Uterus (tissue), 4 donors: ENCODE results near the gene BANF2. TPM values are rescaled to one million over a fixed set of nuclear protein-coding genes. Genes with fewer than 3 reads are reported as not detected.

Experiments
- DNase-seq, 2 donors: peaks; one replicate each; pipeline ENCODE4 v3.0.0-alpha.2; 2019 to 2020
- H3K27ac ChIP-seq, 2 donors: fragments of 200-600 bp; sonication (generic); 1 replicate in 1 of 2; 2 replicates in 1 of 2; pipeline ENCODE4 v1.5.1; 2016 to 2018
- H3K27me3 ChIP-seq, 2 donors: fragments of 200-600 bp; sonication (generic); one replicate each; pipeline ENCODE4 v1.5.1; 2018 to 2019; ENCODE audit warnings: control low read depth in 1 of 2
- H3K36me3 ChIP-seq, 2 donors: fragments of 200-600 bp; sonication (generic); one replicate each; pipeline ENCODE4 v1.5.1; 2019; ENCODE audit warnings: control low read depth in 1 of 2
- H3K4me1 ChIP-seq, 2 donors: fragments of 200-600 bp; sonication (generic); one replicate each; pipeline ENCODE4 v1.5.1; 2018 to 2019; ENCODE audit warnings: control low read depth in 1 of 2
- H3K4me3 ChIP-seq, 2 donors: fragments of 200-600 bp; sonication (generic); 1 replicate in 1 of 2; 2 replicates in 1 of 2; pipeline ENCODE4 v1.5.1; 2018 to 2019; ENCODE audit warnings: mild to moderate bottlenecking in 1 of 2
- H3K9me3 ChIP-seq, 2 donors: fragments of 200-600 bp; sonication (generic); one replicate each; pipeline ENCODE4 v1.5.1; 2019; ENCODE audit warnings: control low read depth in 1 of 2
- POLR2A ChIP-seq, 2 donors: fragments of 450-650 bp; IDR thresholded peaks; one replicate each; pipeline ENCODE4 v1.6.1; 2016; ENCODE audit warnings: antibody characterized with exemption in 2 of 2, mild to moderate bottlenecking in 1 of 2, moderate library complexity in 1 of 2
- intact Hi-C: fragments of 100-400 bp; cut with DNase I; formaldehyde crosslinking; loops from one replicate; pipeline ENCODE4 v1.15.1; 2023; ENCODE audit warnings: low total_unique reads
- total RNA-seq, 4 donors: library from RNA; depleted of rRNA in 3 of 4; stranded (reverse); fragments of >200 nt in 3 of 4; gene quantifications; one replicate each; pipeline versions ENCODE4 v1.1.0 to v1.2.4, GENCODE V29; 2014 to 2023
- TF ChIP-seq, protein P1 (sequence below), 4 experiments: fragments of 200-600 bp in 2 of 4; fragments of 450-650 bp in 2 of 4; sonication (generic) in 2 of 4; IDR thresholded peaks; one replicate each; pipeline ENCODE4 v1.5.1; 2016 to 2019; ENCODE audit warnings: antibody characterized with exemption in 4 of 4, mild to moderate bottlenecking in 2 of 4, moderate library complexity in 1 of 4
- donor health status: DM: yes; HTN: yes; CAD: no.

BANF2 gene
- total RNA-seq, 4 donors from 2014 or later = not detected

GRCh38 chr20:17669306-17669931 lies 30.3 kb upstream of the BANF2 start:
- H3K4me3 ChIP-seq = no peak overlapping the region
- H3K27me3 ChIP-seq = no peaks in the 10 kb centered on the region
- TF ChIP-seq POLR2A (IDR thresholded peaks at IDR 0.05) = no peak
- TF ChIP-seq, protein P1, sequence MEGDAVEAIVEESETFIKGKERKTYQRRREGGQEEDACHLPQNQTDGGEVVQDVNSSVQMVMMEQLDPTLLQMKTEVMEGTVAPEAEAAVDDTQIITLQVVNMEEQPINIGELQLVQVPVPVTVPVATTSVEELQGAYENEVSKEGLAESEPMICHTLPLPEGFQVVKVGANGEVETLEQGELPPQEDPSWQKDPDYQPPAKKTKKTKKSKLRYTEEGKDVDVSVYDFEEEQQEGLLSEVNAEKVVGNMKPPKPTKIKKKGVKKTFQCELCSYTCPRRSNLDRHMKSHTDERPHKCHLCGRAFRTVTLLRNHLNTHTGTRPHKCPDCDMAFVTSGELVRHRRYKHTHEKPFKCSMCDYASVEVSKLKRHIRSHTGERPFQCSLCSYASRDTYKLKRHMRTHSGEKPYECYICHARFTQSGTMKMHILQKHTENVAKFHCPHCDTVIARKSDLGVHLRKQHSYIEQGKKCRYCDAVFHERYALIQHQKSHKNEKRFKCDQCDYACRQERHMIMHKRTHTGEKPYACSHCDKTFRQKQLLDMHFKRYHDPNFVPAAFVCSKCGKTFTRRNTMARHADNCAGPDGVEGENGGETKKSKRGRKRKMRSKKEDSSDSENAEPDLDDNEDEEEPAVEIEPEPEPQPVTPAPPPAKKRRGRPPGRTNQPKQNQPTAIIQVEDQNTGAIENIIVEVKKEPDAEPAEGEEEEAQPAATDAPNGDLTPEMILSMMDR (IDR thresholded peaks at IDR 0.05) = no peak
- DNase-seq = no peak
- no peaks in the 10 kb centered on the region for H3K9me3 ChIP-seq
- H3K4me1 ChIP-seq = peaks cover 0 to 4% of the 10 kb centered on the region in 2 donors
- intact Hi-C loops = no loop called here
- no peaks in the 10 kb centered on the region for H3K36me3 ChIP-seq
- H3K27ac ChIP-seq = no peak overlapping the region

GRCh38 chr20:17671011-17671410 lies 28.8 kb upstream of the BANF2 start:
- Histone ChIP-seq H3K4me1 (peaks cover 0 to 19% of the 10 kb centered on the region in 2 donors), H3K36me3 (no peaks in the 10 kb centered on the region), H3K9me3 (no peaks in the 10 kb centered on the region), H3K4me3 (no peak overlapping the region), H3K27me3 (no peaks in the 10 kb centered on the region), H3K27ac (no peak overlapping the region)
- DNase-seq = no peak
- intact Hi-C loops = no loop called here
- TF ChIP-seq POLR2A (IDR thresholded peaks at IDR 0.05) = no peak
- TF ChIP-seq, protein P1 (IDR thresholded peaks at IDR 0.05) = no peak

GRCh38 chr20:17671565-17671964 lies 28.2 kb upstream of the BANF2 start:
- H3K4me1 ChIP-seq = peaks cover 0 to 18% of the 10 kb centered on the region in 2 donors
- no peak for TF ChIP-seq POLR2A (IDR thresholded peaks at IDR 0.05)
- TF ChIP-seq, protein P1 (IDR thresholded peaks at IDR 0.05) = no peak
- no peak overlapping the region for H3K4me3 ChIP-seq
- intact Hi-C loops = no loop called here
- H3K27ac ChIP-seq = no peak overlapping the region
- no peak for DNase-seq
- H3K9me3 ChIP-seq = no peaks in the 10 kb centered on the region
- no peaks in the 10 kb centered on the region for H3K27me3 ChIP-seq
- H3K36me3 ChIP-seq = no peaks in the 10 kb centered on the region

GRCh38 chr20:17673084-17673483 lies 26.7 kb upstream of the BANF2 start:
- TF ChIP-seq, protein P1 (IDR thresholded peaks at IDR 0.05) = no peak
- no peak for TF ChIP-seq POLR2A (IDR thresholded peaks at IDR 0.05)
- H3K4me3 ChIP-seq = no peak overlapping the region
- intact Hi-C loops = no loop called here

GRCh38 chr20:17674722-17675518 lies 24.8 kb upstream of the BANF2 start:
- Histone ChIP-seq H3K27me3 (no peaks in the 10 kb centered on the region), H3K36me3 (no peaks in the 10 kb centered on the region), H3K4me3 (no peak overlapping the region), H3K9me3 (no peaks in the 10 kb centered on the region), H3K4me1 (peaks cover 0 to 18% of the 10 kb centered on the region in 2 donors), H3K27ac (no peak overlapping the region)
- TF ChIP-seq, protein P1 (IDR thresholded peaks at IDR 0.05) = no peak
- TF ChIP-seq POLR2A (IDR thresholded peaks at IDR 0.05) = no peak
- DNase-seq = no peak
- intact Hi-C loops = no loop called here

More at GRCh38 chr20:17673084-17673483, 26.7 kb upstream of the BANF2 start:
- no peaks in the 10 kb centered on the region for H3K36me3 ChIP-seq
- peaks cover 0 to 18% of the 10 kb centered on the region in 2 donors for H3K4me1 ChIP-seq
- no peak overlapping the region for H3K27ac ChIP-seq
- H3K9me3 ChIP-seq = no peaks in the 10 kb centered on the region
- no peak for DNase-seq
- no peaks in the 10 kb centered on the region for H3K27me3 ChIP-seq
